GM19438 (cell line): ENCODE data around the gene FAM98C.

Experiments used
- ATAC-seq: cut with Tn5 transposase; IDR thresholded peaks from one replicate; pipeline ENCODE4 v1.9.1; 2021; ENCODE audit warnings: low read depth; ENCODE audit not compliant: unreplicated experiment

FAM98C gene

DNA sequence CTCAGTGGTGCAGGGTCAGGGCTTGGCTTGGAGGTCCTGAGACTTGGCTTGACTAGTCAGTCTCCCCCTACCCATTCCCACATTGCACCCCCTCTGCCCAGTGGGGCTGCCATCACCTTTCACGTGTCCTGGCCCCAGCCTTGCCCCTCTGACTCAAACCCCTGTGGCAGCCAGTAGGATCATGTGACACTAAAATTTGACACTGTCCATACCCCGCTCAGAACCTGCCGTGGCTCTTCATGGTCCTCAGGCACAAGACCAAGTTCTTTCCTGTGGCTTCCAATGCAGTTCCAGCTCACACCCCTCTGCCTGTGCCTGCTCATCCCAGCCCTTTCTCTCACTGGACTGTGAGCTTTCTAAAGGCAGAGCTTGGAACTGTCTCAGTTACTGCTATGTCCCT, 26.3 kb upstream of the FAM98C start:
- ATAC-seq, result no peak

DNA sequence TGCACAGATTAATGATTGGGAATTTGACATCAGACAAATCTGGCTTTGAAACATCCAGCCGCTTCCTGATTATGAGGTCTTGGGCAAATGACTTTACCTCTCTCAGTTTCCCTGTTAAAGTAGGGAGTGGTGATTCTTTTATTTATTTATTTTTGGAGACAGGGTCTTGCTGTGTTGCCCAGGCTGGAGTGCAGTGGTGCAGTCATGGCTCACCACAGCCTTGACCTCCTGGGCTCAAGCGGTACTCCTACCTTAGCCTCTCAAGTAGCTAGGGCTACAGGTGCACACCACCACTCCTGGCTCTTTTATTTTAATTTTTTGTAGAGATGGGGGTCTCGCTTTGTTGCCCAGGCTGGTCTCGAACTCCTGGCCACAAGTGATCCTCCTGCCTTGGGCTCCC, 25.8 kb upstream of the FAM98C start:
- no peak for ATAC-seq

DNA sequence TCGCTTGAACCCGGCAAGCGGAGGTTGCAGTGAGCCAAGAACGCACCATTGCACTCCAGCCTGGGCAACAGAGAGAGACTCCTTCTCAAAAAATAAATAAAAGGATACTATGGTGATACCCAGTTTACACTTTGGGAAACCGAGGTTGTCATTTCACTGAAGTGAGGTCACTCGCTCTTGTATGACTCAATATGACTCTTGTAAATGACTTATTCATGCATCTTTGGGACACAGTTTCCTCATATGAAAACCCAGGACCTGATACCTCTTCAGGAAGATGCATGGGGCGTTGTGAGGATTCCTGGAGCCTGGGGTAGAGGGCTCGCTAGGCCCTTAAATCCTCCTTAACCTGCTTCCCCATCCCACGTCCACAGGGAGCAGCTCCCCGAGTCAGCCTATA, 24.0 kb upstream of the FAM98C start:
- no peak for ATAC-seq

DNA sequence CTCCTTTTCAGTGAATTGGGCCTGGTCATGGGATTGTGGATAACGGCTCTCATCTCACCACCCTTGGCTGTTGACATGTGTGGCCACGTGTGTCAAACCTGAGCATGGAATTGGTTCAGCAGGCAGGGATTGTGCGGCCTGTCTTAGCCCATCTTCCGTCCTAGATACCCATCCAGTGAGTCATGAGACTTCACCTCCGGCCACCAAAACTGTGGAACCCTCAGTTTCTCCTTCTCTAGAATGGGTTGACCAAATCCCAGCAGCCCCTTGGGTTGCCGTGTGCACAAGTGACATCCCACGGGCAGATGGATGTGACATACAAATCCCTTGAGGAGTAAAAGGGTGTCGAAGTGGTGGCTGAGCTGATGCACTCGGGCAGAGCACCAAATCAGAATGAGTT, 21.8 kb upstream of the FAM98C start:
- no peak for ATAC-seq

DNA sequence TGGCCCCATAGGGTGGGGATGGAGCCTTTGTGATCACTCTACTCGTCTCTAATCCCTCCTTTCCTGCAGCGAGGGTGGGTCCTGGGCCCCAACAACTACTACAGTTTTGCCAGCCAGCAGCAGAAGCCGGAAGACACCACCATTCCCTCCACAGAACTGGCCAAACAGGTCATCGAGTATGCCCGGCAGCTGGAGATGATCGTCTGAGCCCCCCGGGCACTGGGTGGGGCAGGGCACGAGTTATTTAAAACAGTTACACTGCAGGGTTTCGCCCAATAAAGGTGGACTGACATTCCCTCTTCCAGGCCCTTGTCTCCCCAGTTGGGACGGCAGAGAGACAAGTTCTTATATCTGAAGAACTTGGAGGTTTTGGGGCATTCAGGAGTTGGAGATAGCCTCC, 19.7 kb upstream of the FAM98C start:
- no peak for ATAC-seq

DNA sequence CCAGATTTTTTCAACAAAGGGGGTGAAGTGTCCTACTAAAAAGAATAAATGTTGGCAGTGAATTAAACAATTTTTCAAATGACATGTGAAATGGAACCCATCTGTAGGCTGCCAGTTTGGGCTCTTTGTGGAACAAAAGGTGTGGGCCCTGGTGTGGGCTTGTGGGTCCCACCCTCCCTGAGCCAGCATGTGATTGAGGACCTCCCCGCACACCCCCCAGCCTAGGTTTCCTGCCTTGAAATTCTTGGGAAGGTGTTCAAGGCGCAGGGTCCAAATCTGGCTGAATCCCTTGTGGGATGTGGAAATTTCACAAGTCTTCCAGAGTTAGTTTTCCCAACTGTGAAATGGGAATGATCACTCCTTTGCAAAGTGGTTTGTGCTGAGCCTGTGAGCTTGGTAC, 19.1 kb upstream of the FAM98C start:
- ATAC-seq, result no peak

DNA sequence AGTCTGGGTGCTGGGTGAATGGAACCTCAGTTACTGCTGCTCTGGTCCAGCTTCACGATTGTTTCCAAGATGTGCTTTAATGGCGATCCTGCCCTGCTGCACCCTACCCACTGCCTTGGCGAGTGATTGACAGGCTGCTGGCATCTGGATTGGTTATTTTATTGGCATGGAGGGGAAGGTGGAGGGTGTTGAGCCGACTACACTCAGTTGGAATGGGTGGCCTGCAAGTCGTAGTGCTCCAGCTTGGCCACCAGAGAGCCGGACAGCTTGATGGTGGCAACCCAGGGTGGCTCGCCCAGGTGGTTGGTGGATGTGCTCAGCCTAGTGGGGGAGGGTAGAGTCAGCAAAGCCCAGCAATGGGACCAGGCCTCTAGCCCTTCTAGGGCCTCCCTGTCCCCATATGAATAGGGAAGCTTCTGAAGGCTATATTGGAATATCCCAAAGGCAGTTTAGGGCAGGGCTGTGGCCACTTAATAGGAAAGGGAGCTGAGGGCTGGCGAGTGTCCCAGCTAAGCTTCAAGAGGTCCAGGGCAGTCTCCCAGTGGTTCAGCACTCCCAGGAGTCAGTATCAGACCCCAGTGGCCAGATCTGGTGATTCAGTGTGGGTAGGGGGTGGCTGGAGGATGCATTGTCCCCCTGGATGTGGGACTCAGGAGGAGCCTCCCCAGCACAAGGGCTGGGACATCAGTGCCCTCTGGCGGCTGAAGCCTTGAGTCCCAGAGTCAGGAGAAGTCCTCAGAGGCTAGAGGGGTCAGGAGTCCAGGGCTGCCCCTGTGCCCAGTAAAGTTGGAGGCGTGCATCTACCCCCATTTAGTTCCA, 18.5 kb upstream of the FAM98C start:
- no peak for ATAC-seq

DNA sequence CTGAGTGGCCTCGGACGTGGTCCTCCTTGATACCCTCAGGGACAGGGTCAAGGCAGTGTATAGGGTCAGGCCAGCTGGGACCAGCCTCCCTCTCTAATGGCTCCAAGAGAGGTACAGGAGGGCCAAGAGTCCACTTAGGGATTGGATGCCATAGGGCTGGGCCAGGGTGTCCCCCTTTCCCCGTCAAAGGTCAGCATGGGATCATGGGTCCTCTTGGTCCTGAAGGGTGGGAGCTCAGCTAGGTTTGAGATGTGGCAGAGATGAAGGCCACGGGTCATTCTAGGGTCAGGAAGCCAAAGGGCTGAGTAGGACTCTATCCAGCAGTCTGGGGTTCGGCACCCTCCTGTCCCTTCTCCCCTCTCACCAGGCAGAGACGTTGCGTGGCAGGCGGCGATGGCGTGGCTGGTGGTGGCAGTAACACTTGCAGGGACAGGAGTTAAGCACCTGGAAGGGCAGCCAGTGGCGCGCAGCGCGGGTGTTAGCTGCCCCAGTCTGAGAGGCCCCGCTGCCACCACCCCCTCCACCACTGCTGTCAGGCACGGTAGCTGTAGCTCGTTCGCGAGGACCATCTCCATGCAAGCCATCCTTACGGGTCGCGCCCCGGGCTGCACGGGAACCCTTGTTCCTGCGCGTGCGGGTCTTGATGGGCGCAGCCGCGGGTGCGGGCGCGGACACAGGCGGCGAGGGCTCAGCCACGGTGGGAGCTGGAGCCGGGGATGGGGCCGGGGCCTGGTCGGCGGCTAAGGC, 17.7 kb upstream of the FAM98C start:
- ATAC-seq, result no peak

DNA sequence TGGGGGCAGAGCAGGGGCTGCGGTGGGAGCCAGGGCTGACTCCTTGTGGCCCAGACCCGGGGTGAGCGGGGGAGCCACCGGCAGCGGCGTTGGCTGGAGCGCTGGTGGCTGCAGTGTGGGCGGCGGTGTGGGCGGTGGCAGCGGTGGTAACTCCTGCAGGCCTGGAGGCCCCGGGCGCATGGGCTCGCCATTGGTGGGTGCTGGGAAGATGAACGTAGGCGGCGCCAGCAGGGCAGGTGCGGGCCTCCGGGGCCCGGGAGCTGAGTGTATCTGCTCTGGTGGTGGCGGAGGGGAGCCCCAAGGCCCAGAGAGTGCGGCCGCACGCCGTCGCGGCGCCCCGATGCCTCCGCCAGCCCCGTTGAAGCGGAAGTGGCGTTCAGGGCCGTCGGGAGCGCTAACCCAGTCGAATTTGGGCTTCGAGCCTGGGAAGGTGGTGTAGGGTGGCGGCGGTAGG, 17.1 kb upstream of the FAM98C start:
- no peak for ATAC-seq

DNA sequence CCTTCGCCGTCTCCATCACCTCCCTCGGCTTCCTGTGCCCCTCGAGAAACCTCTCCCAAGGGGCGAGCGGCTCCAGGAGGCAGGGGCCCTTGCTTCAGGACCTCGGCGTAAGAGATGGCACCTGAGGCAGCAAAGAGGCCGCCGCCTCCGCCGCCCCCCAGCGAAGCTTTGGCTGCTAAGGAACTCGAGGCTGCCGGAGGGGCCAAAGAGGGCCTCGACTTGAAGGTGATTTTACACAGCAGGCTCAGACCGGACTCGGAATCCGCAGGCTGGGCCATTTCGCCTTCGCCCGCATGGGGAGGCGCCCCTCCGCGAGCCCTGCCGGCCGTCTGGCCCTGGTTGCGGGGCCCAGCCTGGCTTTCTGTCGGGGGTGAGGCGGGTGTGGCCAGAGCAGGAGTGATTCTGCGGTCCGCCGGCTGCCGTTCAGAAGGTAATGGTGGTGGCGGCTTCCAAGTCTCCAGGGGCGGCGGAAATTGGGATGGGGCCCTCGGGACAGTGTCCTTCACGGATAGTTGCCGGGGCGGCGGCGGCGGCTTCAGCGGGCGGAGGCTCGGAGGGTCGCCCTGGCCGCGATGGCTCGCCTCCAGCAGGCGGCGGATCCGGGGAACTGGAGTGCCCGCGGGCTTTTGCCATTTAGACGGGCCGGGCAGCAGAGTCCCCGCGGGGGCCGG, 16.5 kb upstream of the FAM98C start:
- ATAC-seq, result no peak

DNA sequence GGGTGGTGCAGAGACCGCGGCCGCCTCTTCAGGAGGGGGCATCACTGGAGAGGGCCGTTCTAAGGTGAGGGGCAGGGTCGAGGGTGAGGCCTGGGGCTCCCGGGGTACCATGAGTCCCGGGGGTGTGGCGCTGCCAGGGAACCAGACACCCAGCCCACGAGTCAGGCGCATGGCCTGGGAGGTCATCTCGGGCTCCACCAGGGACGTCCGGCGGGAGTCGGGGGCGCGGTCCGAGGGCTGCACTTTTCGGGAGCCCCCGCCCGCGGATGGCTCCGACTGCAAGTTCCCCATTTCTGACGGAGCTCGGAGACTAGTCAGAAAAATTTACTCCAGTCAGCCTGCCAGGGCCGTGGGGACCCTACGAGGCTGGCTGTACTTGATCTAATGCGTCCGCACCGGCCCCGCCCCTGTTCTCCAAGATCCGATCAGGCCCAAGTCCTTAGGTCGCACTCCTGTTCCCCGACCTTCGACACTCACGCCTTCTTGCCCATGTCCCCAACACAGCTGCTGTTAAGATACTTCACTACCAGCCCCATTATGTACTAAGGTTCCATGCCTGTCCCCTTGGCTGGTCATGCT, 15.8 kb upstream of the FAM98C start:
- no peak for ATAC-seq

DNA sequence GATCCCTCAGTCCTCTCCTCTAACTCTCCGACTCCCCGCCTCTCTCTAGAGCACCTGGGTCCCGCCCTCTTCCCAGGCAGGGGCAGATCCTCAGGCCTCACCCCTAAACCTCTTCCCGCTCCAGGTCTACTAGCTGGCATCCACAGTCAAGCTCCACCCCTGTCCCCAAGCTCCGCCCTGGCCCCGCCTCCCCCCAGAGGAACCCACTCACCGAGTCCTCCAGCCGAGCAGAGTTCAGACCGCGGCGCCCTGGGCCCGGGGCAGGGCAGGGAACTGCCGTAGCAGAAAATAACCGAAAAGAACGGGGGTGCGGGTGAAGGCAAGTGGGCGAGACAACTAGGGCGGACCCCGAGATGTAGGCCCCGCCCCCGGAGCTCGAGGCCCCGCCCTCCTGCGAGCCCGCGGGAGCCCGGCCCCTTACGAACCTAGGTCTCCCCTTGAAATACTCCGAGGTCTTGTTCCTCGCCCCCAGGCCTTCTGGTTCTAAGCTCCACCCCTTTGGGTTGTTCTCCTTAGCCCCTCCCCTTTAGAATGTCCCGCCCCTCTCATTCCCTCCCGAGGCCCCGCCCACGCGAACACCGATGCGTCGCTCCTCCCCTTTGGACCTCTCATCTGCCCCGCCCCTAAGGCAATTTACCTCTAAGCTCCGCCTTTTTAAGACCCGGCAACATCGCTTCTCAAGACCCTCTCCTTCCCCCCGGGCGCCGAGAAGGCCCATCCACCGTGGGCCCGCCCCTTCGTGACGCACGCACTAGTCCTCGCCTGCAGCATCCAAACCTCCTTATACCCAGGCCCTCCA, 15.1 kb upstream of the FAM98C start, which contains the start of gene GGN:
Gene GGN, minus strand, starts transcription at position 485 of the 799 bp plus-strand sequence. CDS start 773 bp downstream, outside the sequence.
- no peak for ATAC-seq

DNA sequence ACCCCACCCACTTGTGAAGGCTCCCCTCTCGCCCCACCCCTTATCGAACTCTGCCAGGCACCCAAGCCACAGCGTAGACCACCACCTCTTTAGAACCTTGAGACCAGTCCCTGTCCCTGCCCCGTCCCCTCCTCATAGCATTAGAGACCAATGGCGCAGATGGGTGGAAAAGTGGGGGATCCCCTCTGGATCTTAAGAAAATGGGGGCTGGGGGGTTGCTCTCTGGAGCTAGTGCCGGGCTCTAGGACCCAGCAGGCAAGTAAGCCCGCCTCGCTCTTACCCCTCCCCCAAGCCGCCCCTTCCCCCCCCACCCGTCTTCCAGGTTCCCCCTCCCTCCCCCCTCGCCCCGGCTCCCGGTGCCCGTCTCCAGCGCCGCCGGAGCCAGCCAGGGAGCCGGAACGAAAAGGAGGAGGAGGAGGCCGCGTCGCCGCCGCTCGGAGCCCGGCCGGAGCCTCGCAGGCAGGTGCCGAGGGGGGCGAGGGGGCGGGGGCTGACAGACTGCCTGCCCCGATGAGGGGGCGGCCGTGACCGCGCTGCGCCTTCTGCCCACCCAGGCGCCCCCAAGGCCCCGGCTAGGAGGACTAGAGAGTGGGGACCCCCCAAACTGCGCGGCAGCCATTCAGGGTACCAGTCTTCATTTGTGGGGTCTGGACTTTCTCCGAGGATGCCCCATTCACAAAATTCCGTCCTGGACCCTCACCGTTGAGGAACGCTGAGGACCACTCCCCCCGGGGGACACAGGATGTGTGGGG, 14.4 kb upstream of the FAM98C start, which contains the start of gene SPRED3:
Gene SPRED3, plus strand, starts transcription at position 349 of the 752 bp plus-strand sequence. CDS start 1,606 bp downstream, outside the sequence.
- ATAC-seq, result no peak

DNA sequence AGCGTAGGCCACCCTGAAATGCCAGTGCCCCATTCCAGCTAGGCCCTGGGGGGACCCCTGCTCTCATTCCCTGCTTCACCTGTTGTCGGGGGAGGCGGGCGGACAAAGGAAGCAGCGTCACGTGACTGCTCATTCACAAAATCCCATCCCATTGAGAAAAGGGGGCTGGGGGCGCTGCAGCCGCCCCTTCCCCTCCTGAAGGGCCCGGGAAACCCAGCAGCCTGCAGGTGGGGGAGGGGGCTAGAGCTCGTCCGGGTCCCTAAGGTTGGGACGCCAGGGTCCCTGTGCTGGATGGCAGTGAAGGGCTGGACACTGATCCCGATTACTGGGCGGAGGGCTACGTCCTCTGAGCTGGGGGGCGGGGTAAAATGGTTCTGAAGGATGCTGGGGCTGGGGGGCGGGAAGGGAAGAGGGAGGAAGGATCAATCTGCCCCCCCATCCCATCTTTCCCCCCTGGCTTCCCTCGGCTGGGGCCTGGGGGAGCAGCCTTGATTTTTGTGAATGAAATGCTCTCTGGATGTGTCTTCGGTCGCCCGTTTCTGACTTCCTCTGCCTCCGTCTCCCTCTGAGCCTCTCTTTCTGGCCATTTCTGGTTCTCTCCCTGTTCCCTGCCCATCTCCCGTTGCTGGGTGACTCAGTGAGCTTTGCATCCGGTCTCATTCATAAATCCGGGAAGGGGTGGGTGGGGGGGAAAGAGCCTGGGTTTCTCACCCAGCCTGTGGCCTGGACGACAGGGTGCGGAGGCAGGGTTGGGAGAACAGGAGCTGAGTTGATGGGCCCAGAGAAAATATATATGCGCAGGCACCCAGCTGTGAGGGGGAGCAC, 13.6 kb upstream of the FAM98C start:
- ATAC-seq, result no peak

DNA sequence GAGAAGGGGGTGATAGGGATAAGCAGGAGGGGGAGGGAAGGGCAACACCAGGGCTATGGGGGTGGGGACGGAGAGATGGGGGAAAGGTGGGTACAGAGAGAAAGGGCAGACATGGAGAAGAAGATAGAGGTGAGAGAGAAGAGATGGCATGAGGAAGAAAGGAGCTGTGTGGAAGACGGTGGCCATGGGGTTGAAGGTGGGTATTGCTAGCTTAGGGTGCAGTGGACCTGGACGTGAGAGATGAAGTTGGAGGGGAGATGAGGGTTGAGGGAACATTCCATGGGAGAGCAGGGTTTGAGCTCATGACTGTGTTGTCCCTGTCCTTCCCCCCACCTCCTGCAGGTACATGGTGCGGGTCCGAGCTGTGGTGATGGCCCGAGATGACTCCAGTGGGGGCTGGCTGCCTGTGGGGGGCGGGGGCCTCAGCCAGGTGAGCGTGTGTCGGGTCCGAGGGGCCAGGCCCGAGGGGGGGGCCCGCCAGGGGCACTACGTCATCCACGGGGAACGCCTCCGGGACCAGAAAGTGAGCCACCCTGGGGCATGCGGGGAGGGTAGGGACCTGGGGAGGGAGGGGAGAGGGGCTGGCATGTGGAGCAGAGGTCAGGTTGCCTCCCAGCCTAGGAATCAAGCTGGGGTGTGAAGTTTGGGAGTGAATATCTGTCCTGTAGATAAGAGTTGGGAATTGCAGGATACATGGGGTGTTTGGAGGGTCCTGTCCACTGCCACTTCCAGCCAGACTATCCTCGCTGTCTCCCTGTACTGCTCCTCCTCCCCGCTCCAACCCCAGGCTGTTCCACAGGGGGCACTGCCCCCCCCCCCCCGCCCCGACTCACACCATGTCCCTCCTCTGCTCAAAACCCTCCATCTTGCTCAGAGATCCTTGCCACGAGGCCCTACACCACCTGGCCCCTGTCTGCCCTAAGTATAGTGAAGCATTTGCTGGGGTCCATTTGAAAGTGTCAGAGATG, 12.7 kb upstream of the FAM98C start:
- ATAC-seq, result no peak

DNA sequence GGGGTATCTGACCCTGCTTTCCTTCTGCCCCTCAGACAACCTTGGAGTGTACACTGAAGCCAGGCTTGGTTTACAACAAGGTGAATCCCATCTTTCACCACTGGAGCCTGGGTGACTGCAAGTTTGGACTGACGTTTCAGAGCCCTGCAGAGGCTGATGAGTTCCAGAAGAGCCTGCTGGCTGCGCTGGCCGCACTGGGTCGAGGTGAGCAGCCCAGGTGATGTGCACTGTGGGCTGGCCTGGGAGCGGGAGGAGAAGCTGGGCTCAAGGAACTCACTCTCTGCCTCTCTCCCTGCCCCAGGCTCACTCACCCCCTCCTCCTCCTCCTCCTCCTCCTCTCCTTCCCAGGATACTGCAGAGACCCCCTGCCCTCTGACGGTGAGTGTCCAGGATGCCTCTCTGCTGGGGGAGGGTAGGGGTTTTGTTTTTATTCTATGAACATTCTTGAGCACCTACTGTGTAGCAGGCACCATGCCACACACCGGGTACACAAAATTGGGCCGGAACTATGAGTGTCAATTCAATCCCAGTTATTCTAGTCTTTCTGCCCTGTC, 10.9 kb upstream of the FAM98C start:
- ATAC-seq, result no peak

DNA sequence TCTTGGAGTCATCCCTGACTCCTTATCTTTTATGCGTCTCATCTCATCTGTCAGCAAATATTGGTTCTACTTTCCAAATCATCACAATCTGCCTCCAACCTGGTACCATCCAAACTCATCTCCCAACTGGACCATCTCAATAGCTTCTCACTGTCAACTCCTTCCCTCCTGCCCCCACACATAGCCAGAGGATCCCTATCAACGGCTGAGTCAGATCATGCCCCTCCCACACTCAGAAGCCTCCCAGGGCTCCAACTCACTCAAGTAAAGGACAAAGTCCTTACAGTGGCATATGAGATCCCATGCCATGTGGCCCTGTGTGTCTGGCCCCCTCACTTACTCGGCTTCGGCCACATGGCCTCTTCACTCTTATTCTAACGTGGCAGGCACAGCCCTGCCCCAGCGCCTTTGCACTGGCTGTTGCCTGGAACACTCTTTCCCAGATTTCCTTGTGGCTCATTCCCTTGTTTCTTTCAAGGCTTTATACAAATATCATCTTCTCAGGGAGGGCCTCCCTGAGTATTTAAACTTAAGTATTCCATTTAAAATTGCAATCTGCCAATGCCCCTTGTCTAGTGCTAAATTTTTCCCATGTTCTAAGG, 10.1 kb upstream of the FAM98C start:
- no peak for ATAC-seq
